Ovary (tissue), 9 donors: ENCODE measurements around the gene NME9. TPM values are rescaled to one million over a fixed set of nuclear protein-coding genes. Genes with fewer than 3 reads are reported as not detected.

Source experiments
- DNase-seq, 5 donors: peaks; one replicate each; pipeline ENCODE4 v3.0.0-alpha.2; 2019 to 2020
- H3K27ac ChIP-seq, 2 donors: fragments of 200-600 bp; one replicate each; pipeline versions ENCODE4 v1.5.1 to v1.8.0; 2019 to 2022
- H3K27me3 ChIP-seq: fragments of 200-600 bp; one replicate; pipeline ENCODE4 v1.8.0; 2022
- H3K36me3 ChIP-seq: fragments of 200-600 bp; sonication (generic); one replicate; pipeline ENCODE4 v1.5.1; 2019
- H3K4me1 ChIP-seq: one replicate; pipeline ENCODE4 v1.8.1; 2013; ENCODE audit warnings: mild to moderate bottlenecking, moderate library complexity; ENCODE audit not compliant: insufficient read depth
- H3K4me3 ChIP-seq: fragments of 200-600 bp; sonication (generic); one replicate; pipeline ENCODE4 v1.5.1; 2017
- H3K9me3 ChIP-seq, 2 donors: fragments of 200-600 bp in 1 of 2; sonication (generic) in 1 of 2; one replicate each; pipeline versions ENCODE4 v1.5.1 to v1.8.1; 2013 to 2019; ENCODE audit warnings: mild to moderate bottlenecking in 1 of 2, moderate library complexity in 1 of 2
- EP300 ChIP-seq: sonication (generic); formaldehyde crosslinking; IDR thresholded peaks from one replicate; pipeline ENCODE4 v1.6.1; 2017; ENCODE audit warnings: antibody characterized with exemption
- POLR2A ChIP-seq: fragments of 450-650 bp; IDR thresholded peaks from one replicate; pipeline ENCODE4 v1.6.1; 2017; ENCODE audit warnings: antibody characterized with exemption, mild to moderate bottlenecking, moderate library complexity
- WGBS, 3 donors: extraction: QIAGEN DNeasy Blood & Tissue Kit in 1 of 3; methylation state at CpG; one replicate each; pipeline versions ENCODE4 v1.1.5 to v1.1.7; 2013 to 2017; 5-methylcytosine and 5-hydroxymethylcytosine counted together
- intact Hi-C, 4 donors: fragments of 100-400 bp; cut with DNase I; formaldehyde crosslinking; loops; one replicate each; pipeline versions ENCODE4 v1.11.0 to v1.15.1; 2022 to 2023
- polyA plus RNA-seq, 2 donors: library from polyadenylated mRNA; stranded (reverse); fragments of 200-250 nt in 1 of 2; fragments of 350-450 nt in 1 of 2; fragmentation: Illumina TruSeq in 1 of 2; extraction: RNeasy Lipid Tissue Mini Kit (QIAGEN cat#74804) in 1 of 2; gene quantifications; one replicate each; pipeline ENCODE4 v1.2.3, GENCODE V29; 2013 to 2014
- total RNA-seq, 7 donors: library from RNA; depleted of rRNA in 2 of 7; stranded (reverse); fragments of >200 nt in 2 of 7; fragmentation: NEBNext Ultra II Directional in 3 of 7; extraction: Animal tissue kit (Norgen Biotek cat#: 25700) in 3 of 7; gene quantifications; one replicate each; pipeline versions ENCODE4 v1.1.0 to v1.2.4, GENCODE V29; 2016 to 2023
- TF ChIP-seq, protein P1 (sequence below), 3 donors: fragments of 450-650 bp in 2 of 3; fragments of 200-600 bp in 1 of 3; IDR thresholded peaks; one replicate each; pipeline versions ENCODE4 v1.5.1 to v1.8.0; 2016 to 2022; ENCODE audit warnings: antibody characterized with exemption in 3 of 3, mild to moderate bottlenecking in 1 of 3
- donor health status: DM: no; HTN: no; CAD: no; lungs with moderate emphysema.
- donor health status: DM: no; HTN: no; CAD: no.
- donor health status: Bipolar disorder and iron deficiency.
- donor health status: DM: yes; HTN: yes; CAD: no.
- donor health status: DM: no; HTN: no; CAD: no.
- donor health status: DM: yes; HTN: yes; CAD: no.

The NME9 gene
- total and polyA plus RNA-seq, 9 donors: 0.23 to 9.8 (median 0.82) TPM

DNA sequence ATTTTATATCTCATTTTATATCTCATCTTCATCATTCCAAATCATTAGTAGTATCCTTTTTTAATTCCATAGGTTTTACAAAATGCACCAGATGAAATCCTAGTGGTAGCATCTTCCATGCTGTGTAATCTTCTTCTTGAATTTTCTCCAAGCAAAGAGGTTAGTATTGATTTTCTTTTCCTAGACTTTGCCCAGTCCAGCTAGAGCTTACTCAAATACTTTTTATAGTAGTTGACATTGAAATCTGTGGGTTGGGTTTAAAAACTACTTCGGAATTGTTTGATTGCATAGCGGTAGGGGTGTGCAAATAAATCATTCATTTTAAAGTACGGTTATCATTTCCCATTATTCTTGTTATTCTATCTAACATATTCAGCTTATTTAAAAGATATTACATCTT, 62.6 kb downstream of the NME9 start:
- TF ChIP-seq POLR2A (no peak), EP300 (no peak)
- TF ChIP-seq, protein P1, sequence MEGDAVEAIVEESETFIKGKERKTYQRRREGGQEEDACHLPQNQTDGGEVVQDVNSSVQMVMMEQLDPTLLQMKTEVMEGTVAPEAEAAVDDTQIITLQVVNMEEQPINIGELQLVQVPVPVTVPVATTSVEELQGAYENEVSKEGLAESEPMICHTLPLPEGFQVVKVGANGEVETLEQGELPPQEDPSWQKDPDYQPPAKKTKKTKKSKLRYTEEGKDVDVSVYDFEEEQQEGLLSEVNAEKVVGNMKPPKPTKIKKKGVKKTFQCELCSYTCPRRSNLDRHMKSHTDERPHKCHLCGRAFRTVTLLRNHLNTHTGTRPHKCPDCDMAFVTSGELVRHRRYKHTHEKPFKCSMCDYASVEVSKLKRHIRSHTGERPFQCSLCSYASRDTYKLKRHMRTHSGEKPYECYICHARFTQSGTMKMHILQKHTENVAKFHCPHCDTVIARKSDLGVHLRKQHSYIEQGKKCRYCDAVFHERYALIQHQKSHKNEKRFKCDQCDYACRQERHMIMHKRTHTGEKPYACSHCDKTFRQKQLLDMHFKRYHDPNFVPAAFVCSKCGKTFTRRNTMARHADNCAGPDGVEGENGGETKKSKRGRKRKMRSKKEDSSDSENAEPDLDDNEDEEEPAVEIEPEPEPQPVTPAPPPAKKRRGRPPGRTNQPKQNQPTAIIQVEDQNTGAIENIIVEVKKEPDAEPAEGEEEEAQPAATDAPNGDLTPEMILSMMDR (IDR thresholded peaks at IDR 0.05): no peak
- Histone ChIP-seq H3K27me3 (no peaks in the 10 kb centered on the region), H3K4me1 (no peaks in the 10 kb centered on the region), H3K27ac (no peak overlapping the region), H3K4me3 (no peak overlapping the region), H3K9me3 (no peaks in the 10 kb centered on the region), H3K36me3 (no peaks in the 10 kb centered on the region)
- no peak for DNase-seq
- intact Hi-C loops: no loop called here
- 92 to 95% (median 93%) methylated on average over 3 of the region's 3 CpGs for WGBS, 3 donors

DNA sequence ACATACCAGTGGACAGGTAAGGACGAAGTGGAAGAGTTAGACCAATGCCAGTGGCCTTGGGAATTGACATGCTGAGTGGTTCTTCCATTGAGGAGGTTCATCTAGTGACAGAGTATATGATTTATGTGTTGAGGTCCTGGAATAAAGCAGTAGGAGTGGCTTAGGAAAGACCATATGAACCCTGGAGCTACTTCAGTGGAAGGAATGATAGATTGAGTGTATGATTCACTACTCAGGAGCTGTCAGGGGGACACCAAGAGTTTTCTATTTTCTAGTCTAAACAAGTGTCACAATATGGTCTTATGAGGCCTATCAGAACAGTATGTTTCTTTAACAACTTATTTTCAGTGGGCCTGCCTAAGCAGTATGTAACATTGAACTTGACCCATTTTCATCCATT, 63.9 kb downstream of the NME9 start:
- H3K4me3 ChIP-seq: no peak overlapping the region

DNA sequence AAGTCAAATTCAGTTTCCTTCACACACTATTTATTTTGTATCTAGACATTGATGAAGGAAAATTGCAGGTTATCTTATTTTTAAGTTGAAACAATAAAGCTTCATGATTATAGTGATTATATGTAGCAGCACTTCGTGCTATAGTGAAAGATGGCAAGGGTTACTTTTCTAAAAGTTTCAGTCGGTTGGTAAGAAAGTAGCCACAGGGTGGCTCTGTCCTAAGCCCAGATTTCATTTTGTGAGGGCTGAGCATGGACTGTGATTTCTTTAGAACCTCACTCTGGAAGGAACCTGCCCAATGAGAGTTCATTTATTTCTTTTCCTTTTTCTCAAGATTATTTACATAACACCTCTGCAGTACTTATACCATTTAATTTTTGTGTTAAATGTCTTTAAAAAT, 66.5 kb downstream of the NME9 start:
- Histone ChIP-seq H3K27ac (no peak overlapping the region), H3K9me3 (no peaks in the 10 kb centered on the region), H3K4me1 (no peaks in the 10 kb centered on the region), H3K36me3 (no peaks in the 10 kb centered on the region), H3K4me3 (no peak overlapping the region), H3K27me3 (no peaks in the 10 kb centered on the region)
- 43 to 49% (median 46%) methylated on average over 2 of the region's 2 CpGs for WGBS, 3 donors
- intact Hi-C loops: no loop called here
- no peak for DNase-seq
- TF ChIP-seq EP300: no peak
- TF ChIP-seq POLR2A: no peak
- TF ChIP-seq, protein P1 (IDR thresholded peaks at IDR 0.05): no peak

More for the DNA sequence above, 63.9 kb downstream of the NME9 start:
- no peak for TF ChIP-seq POLR2A
- TF ChIP-seq, protein P1 (IDR thresholded peaks at IDR 0.05): no peak
- TF ChIP-seq EP300: no peak
- intact Hi-C loops: no loop called here
- H3K27me3 ChIP-seq: no peaks in the 10 kb centered on the region
- no peak overlapping the region for H3K27ac ChIP-seq
- H3K36me3 ChIP-seq: no peaks in the 10 kb centered on the region
- H3K4me1 ChIP-seq: no peaks in the 10 kb centered on the region
- no peaks in the 10 kb centered on the region for H3K9me3 ChIP-seq
- no peak for DNase-seq
- WGBS, 3 donors: 79 to 90% (median 86%) methylated on average over 1 of the region's 1 CpG

DNA sequence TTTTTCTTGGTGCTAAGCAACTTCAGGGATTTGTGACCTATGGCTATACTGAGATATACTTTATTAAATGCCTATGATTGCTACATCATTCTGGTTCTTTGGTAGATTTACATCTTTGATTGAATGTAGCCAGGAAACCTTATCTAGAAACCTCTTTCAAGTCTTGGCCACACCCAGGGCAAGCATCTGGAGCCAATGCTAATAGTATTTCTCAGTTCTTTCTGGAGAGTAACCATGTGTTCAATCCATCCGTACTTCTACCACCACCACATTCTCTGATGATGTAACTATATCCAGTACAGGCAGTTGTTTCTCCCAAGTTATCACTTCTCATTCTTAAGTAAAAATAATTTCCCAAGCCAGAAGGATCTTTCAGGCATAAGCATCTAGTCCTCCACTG, 69.0 kb downstream of the NME9 start:
- DNase-seq: no peak
- TF ChIP-seq EP300 (no peak), POLR2A (no peak)
- no peaks in the 10 kb centered on the region for H3K9me3 ChIP-seq
- H3K4me1 ChIP-seq: no peaks in the 10 kb centered on the region
- no peak overlapping the region for H3K4me3 ChIP-seq
- intact Hi-C loops: no loop called here
- H3K27me3 ChIP-seq: no peaks in the 10 kb centered on the region
- 54 to 62% (median 59%) methylated on average over 1 of the region's 1 CpG for WGBS, 3 donors
- no peaks in the 10 kb centered on the region for H3K36me3 ChIP-seq
- H3K27ac ChIP-seq: no peak overlapping the region

DNA sequence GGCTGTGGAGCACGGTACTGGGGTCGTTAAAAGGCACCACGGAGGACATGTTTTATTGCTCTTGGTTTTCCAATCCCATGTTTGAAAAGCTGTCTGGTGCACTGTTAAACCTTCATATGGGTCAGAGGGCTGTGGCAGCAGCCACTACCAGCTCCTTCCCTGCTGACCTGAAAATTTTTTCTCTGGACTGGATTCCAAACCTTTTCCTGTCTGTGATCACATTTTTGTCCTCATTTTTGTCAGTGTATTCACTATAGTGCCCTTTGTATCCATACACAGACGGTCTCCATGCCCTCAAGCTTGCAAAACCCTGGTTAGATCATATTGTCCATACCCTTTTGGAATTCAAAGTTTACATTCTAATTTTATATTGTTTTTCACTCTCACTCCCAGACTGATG, 70.5 kb downstream of the NME9 start:
- TF ChIP-seq, protein P1 (IDR thresholded peaks at IDR 0.05): no peak
- no peak for TF ChIP-seq POLR2A
- TF ChIP-seq EP300: no peak
- no peak overlapping the region for H3K27ac ChIP-seq
- WGBS, 3 donors: 79 to 93% (median 85%) methylated on average over 4 of the region's 4 CpGs
- H3K36me3 ChIP-seq: no peaks in the 10 kb centered on the region
- no peaks in the 10 kb centered on the region for H3K9me3 ChIP-seq
- no peak for DNase-seq
- H3K4me1 ChIP-seq: no peaks in the 10 kb centered on the region
- H3K4me3 ChIP-seq: no peak overlapping the region
- intact Hi-C loops: loop anchor here in 1 of 4 donors (10.0 kb wide), 1 partner anchor 134 kb away; no protein-coding TSS in a partner anchor
- H3K27me3 ChIP-seq: no peaks in the 10 kb centered on the region
